Measurements from ENCODE around the gene BANK1.

BANK1 gene

GRCh38 chr4:101790521-101791181 lies at the start of gene BANK1:
Gene BANK1 (plus strand): TSS chr4:101790730. CDS start chr4:101790881, 151 bp downstream.
- DNase-seq: peak in 1 of 2 experiments; percentile 55

GRCh38 chr4:101753721-101754120 lies 36.8 kb upstream of the BANK1 start:
- DNase-seq: no peak

- no peak for DNase-seq
Measured at GRCh38 chr4:101756181-101756580, 34.3 kb upstream of the BANK1 start.

GRCh38 chr4:101761405-101761804 lies 29.1 kb upstream of the BANK1 start:
- DNase-seq: no peak

- DNase-seq: no peak
Measured at GRCh38 chr4:101762025-101762424, 28.5 kb upstream of the BANK1 start.

- DNase-seq: no peak
Measured at GRCh38 chr4:101762534-101762933, 28.0 kb upstream of the BANK1 start.

- peak; percentile 18 to 79 for DNase-seq
Measured at GRCh38 chr4:101763576-101763975, 27.0 kb upstream of the BANK1 start.

- no peak for DNase-seq
Measured at GRCh38 chr4:101774807-101775206, 15.7 kb upstream of the BANK1 start.

GRCh38 chr4:101777431-101777830 lies 13.1 kb upstream of the BANK1 start:
- no peak for DNase-seq

- no peak for DNase-seq
Measured at GRCh38 chr4:101780284-101780683, 10.2 kb upstream of the BANK1 start.

- DNase-seq: no peak
Measured at GRCh38 chr4:101782546-101782945, 8.0 kb upstream of the BANK1 start.

- no peak for DNase-seq
Measured at GRCh38 chr4:101784957-101785356, 5.6 kb upstream of the BANK1 start.

GRCh38 chr4:101785486-101785885 lies 5.0 kb upstream of the BANK1 start:
- DNase-seq: no peak

- no peak for DNase-seq
Measured at GRCh38 chr4:101787701-101788316, 2.7 kb upstream of the BANK1 start.

- DNase-seq: no peak
Measured at GRCh38 chr4:101791182-101791558, 640 bp downstream of the BANK1 start.

GRCh38 chr4:101792056-101792590 lies 1.6 kb downstream of the BANK1 start:
- DNase-seq: no peak

GRCh38 chr4:101793397-101793796 lies 2.9 kb downstream of the BANK1 start:
- DNase-seq: no peak

GRCh38 chr4:101794806-101795205 lies 4.3 kb downstream of the BANK1 start:
- no peak for DNase-seq

- no peak for DNase-seq
Measured at GRCh38 chr4:101795704-101796103, 5.2 kb downstream of the BANK1 start.

- no peak for DNase-seq
Measured at GRCh38 chr4:101801958-101802357, 11.4 kb downstream of the BANK1 start.

GRCh38 chr4:101806914-101807313 lies 16.4 kb downstream of the BANK1 start:
- DNase-seq: peak; percentile 41 to 68

GRCh38 chr4:101807351-101807750 lies 16.8 kb downstream of the BANK1 start:
- no peak for DNase-seq

GRCh38 chr4:101813604-101814003 lies 23.1 kb downstream of the BANK1 start:
- no peak for DNase-seq

- no peak for DNase-seq
Measured at GRCh38 chr4:101818362-101818761, 27.8 kb downstream of the BANK1 start.

GRCh38 chr4:101823864-101824263 lies 33.3 kb downstream of the BANK1 start:
- DNase-seq: no peak

All from NCI-H446 (cell line).